CD8-positive, alpha-beta memory T cell (primary cell): Measurements from ENCODE around the gene RNASEH2A. TPM values are rescaled to one million over a fixed set of nuclear protein-coding genes. Genes with fewer than 3 reads are reported as not detected.

Experiments used
- CTCF ChIA-PET: fragments of 350-600 bp; sonication (Branson Sonifier 250); formaldehyde crosslinking; loops from one replicate; lab custom pipeline; 2021; ENCODE audit warnings: antibody characterized with exemption; lab: Charles Lee
- POLR2A ChIA-PET: fragments of 350-600 bp; sonication (Branson Sonifier 250); formaldehyde crosslinking; loops from one replicate; lab custom pipeline; 2021; ENCODE audit warnings: antibody characterized with exemption; lab: Charles Lee
- DNase-seq, 5 donors: peaks; one replicate each; pipeline versions ENCODE4 v3.0.0 to v3.0.0-alpha.2; 2020 to 2022; ENCODE audit warnings: mixed read lengths in 1 of 5
- H3K27ac ChIP-seq: one replicate; pipeline ENCODE4 v1.7.0; 2013; ENCODE audit warnings: low read depth, mild to moderate bottlenecking, low read length, moderate library complexity
- H3K27me3 ChIP-seq: 2 replicates; pipeline ENCODE4 v1.7.0; 2013; ENCODE audit warnings: low read length, mild to moderate bottlenecking; ENCODE audit not compliant: insufficient read depth, poor library complexity, severe bottlenecking
- H3K36me3 ChIP-seq: 2 replicates; pipeline ENCODE4 v1.7.0; 2013; ENCODE audit warnings: mild to moderate bottlenecking, low read length, moderate library complexity; ENCODE audit not compliant: insufficient read depth
- H3K4me1 ChIP-seq: 2 replicates; pipeline ENCODE4 v1.7.0; 2013; ENCODE audit warnings: mild to moderate bottlenecking, low read length, moderate library complexity; ENCODE audit not compliant: insufficient read depth
- H3K4me3 ChIP-seq: 2 replicates; pipeline ENCODE4 v1.7.0; 2013; ENCODE audit warnings: mild to moderate bottlenecking, low read length
- H3K9me3 ChIP-seq: 2 replicates; pipeline ENCODE4 v1.7.0; 2013; ENCODE audit warnings: mild to moderate bottlenecking, low read length
- H3K27ac Mint-ChIP-seq, 8 donors: one replicate each; pipeline ENCODE4 v1.8.0; 2020 to 2021; ENCODE audit warnings: mixed read lengths in 8 of 8, mild to moderate bottlenecking in 6 of 8, inconsistent platforms in 3 of 8, moderate library complexity in 3 of 8
- H3K27me3 Mint-ChIP-seq, 2 donors: one replicate each; pipeline ENCODE4 v1.8.0; 2020 to 2021; ENCODE audit warnings: mixed read lengths in 2 of 2, mild to moderate bottlenecking in 1 of 2, moderate library complexity in 1 of 2
- H3K36me3 Mint-ChIP-seq, 3 donors: one replicate each; pipeline ENCODE4 v1.8.0; 2020 to 2021; ENCODE audit warnings: mixed read lengths in 3 of 3, inconsistent platforms in 1 of 3, mild to moderate bottlenecking in 1 of 3
- H3K4me1 Mint-ChIP-seq, 3 donors: one replicate each; pipeline ENCODE4 v1.8.0; 2020 to 2021; ENCODE audit warnings: mixed read lengths in 3 of 3, inconsistent platforms in 1 of 3, mild to moderate bottlenecking in 1 of 3
- H3K4me3 Mint-ChIP-seq, 7 donors: one replicate each; pipeline ENCODE4 v1.8.0; 2020 to 2021; ENCODE audit warnings: mixed read lengths in 7 of 7, mild to moderate bottlenecking in 6 of 7, moderate library complexity in 4 of 7, inconsistent platforms in 2 of 7
- H3K9me3 Mint-ChIP-seq, 5 donors: one replicate each; pipeline ENCODE4 v1.8.0; 2020 to 2022; ENCODE audit warnings: mixed read lengths in 5 of 5, mild to moderate bottlenecking in 3 of 5, moderate library complexity in 2 of 5, inconsistent platforms in 1 of 5
- polyA plus RNA-seq: library from polyadenylated mRNA; unstranded; fragments of 300-500 nt; fragmentation: Illumina TruSeq; gene quantifications from one replicate; pipeline ENCODE4 v1.2.3, GENCODE V29; 2021
- total RNA-seq, 2 experiments: library from RNA; stranded (reverse); gene quantifications; one replicate each; pipeline ENCODE4 v1.2.3, GENCODE V29; 2021

RNASEH2A gene
- total and polyA plus RNA-seq, 3 experiments from 2014 or later = 24.1 to 62.4 (median 51.5) TPM

DNA sequence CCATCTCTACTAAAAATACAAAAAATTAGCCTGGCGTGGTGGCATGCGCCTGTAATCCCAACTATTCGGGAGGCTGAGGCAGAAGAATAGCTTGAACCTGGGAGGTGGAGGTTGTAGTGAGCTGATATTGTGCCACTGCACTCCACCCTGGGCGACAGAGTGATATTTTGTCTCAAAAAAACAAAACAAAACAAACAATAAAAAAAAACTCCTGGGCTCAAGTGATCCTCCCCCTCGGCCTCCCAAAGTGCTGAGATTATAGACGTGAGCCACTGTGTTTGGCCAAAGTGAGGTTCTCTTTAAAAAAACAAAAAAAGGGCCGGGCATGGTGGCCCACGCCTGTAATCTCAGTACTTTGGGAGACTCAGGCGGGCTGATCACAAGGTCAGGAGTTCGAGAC lies 18.9 kb upstream of the RNASEH2A start:
- H3K4me1 Mint-ChIP-seq = peaks cover 20 to 28% (median 22%) of the 10 kb centered on the region in 3 donors
- H3K27me3 ChIP-seq = no peaks in the 10 kb centered on the region
- peak overlapping the region in 6 of 8 donors; percentile 81 to 99 (median 99) for H3K27ac Mint-ChIP-seq
- H3K9me3 ChIP-seq = no peaks in the 10 kb centered on the region
- no peaks in the 10 kb centered on the region for H3K9me3 Mint-ChIP-seq
- H3K27me3 Mint-ChIP-seq = peaks cover 0 to 13% of the 10 kb centered on the region in 2 donors
- CTCF ChIA-PET = interaction anchor here (1.3 to 4.9 kb wide), 3 partner anchors 9 to 13 kb away, joined by 3 to 35 read pairs (median 8); partner anchors contain the start of gene HOOK2
- H3K36me3 Mint-ChIP-seq = peaks cover 0 to 13% (median 0%) of the 10 kb centered on the region in 3 donors
- peaks cover 1% of the 10 kb centered on the region for H3K36me3 ChIP-seq
- no peak overlapping the region for H3K4me3 Mint-ChIP-seq
- no peak for DNase-seq
- H3K27ac ChIP-seq = no peak overlapping the region
- H3K4me3 ChIP-seq = no peak overlapping the region
- H3K4me1 ChIP-seq = peaks cover 54% of the 10 kb centered on the region
- POLR2A ChIA-PET = no interaction called here

DNA sequence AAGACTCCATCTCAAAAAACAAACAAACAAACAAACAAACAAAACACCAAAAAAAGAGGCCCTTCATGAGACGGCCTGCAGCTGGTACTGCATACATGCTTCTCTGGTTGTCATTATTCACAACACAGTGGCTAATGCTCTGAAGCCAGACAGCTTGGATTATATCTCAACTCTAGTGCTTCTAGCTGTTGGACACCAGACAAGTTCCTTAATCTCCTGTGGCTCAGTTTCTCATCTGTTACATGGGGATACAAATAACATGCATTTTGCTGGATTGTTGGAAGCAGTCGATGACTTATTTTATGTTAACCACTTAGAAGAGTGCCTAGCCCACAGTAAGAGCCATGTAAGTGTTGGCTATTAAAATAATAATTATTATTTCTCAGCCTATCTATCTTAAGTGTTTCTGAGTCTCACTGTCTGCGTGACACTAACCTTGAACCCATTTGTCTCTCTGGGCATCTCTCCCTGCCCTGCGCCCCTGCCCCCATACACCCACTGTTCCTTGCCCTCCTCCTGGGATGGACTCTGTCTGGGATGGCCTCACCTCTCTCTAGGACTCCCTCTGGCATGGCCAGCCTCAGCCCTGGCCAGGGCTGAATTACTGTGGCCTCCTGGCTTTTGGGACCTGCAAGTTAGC lies 18.2 kb upstream of the RNASEH2A start:
- Mint-ChIP-seq H3K9me3 (peaks cover 0 to 2% (median 0%) of the 10 kb centered on the region in 5 donors), H3K27me3 (peaks cover 0 to 20% of the 10 kb centered on the region in 2 donors), H3K4me3 (peak overlapping the region in 2 of 7 donors; percentile 13 to 32), H3K27ac (peak overlapping the region; percentile 93 to 99 (median 99)), H3K4me1 (peaks cover 20 to 28% (median 22%) of the 10 kb centered on the region in 3 donors), H3K36me3 (peaks cover 0 to 19% (median 0%) of the 10 kb centered on the region in 3 donors)
- Histone ChIP-seq H3K4me1 (peaks cover 48% of the 10 kb centered on the region), H3K36me3 (peaks cover 4% of the 10 kb centered on the region), H3K27ac (peak overlapping the region; percentile 84), H3K9me3 (no peaks in the 10 kb centered on the region), H3K4me3 (no peak overlapping the region), H3K27me3 (no peaks in the 10 kb centered on the region)
- ChIA-PET CTCF (interaction anchor here (1.3 to 4.9 kb wide), 3 partner anchors 8 to 14 kb away, joined by 3 to 35 read pairs (median 8); partner anchors contain the start of gene HOOK2), POLR2A (interaction anchor here (0.5 to 1.9 kb wide), 2 partner anchors 11 to 65 kb away, joined by 3 to 10 read pairs; no protein-coding TSS in a partner anchor)
- DNase-seq = no peak

DNA sequence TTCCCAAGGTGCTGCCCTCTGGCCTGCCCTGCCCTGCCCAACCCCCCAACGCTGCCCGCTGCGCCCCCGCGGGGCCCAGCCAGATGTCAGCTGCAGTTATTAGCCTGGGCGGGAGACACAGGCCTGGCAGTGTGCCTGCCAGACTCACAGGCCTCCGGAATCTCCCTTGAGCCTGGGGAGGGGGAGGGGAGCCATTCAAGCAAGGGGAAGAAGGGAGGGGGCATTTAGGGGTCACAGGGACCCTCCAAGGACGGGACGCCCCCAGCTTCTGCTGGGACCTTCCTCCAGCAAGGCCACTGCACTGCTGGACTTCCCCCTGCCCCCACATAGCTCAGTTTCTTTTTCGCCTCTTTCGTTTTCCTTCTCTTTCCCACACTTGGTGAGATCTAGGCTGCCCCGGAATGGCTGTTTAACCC lies 17.7 kb upstream of the RNASEH2A start:
- peak in 4 of 5 donors; percentile 47 to 78 (median 53) for DNase-seq
- Mint-ChIP-seq H3K9me3 (peaks cover 0 to 4% (median 2%) of the 10 kb centered on the region in 5 donors), H3K27me3 (peaks cover 0 to 23% of the 10 kb centered on the region in 2 donors), H3K4me1 (peaks cover 17 to 28% (median 17%) of the 10 kb centered on the region in 3 donors), H3K4me3 (peak overlapping the region; percentile 75 to 91 (median 82)), H3K36me3 (peaks cover 0 to 22% (median 0%) of the 10 kb centered on the region in 3 donors), H3K27ac (peak overlapping the region; percentile 93 to 99 (median 99))
- peaks cover 43% of the 10 kb centered on the region for H3K4me1 ChIP-seq
- ChIA-PET POLR2A (interaction anchor here (0.5 to 1.9 kb wide), 2 partner anchors 11 to 66 kb away, joined by 3 to 10 read pairs; no protein-coding TSS in a partner anchor), CTCF (interaction anchor here (1.0 to 4.9 kb wide), 2 partner anchors 11 to 22 kb away, joined by 4 to 35 read pairs; no protein-coding TSS in a partner anchor)
- peak overlapping the region; percentile 84 for H3K27ac ChIP-seq
- no peaks in the 10 kb centered on the region for H3K9me3 ChIP-seq
- H3K27me3 ChIP-seq = no peaks in the 10 kb centered on the region
- H3K36me3 ChIP-seq = peaks cover 4% of the 10 kb centered on the region
- no peak overlapping the region for H3K4me3 ChIP-seq

DNA sequence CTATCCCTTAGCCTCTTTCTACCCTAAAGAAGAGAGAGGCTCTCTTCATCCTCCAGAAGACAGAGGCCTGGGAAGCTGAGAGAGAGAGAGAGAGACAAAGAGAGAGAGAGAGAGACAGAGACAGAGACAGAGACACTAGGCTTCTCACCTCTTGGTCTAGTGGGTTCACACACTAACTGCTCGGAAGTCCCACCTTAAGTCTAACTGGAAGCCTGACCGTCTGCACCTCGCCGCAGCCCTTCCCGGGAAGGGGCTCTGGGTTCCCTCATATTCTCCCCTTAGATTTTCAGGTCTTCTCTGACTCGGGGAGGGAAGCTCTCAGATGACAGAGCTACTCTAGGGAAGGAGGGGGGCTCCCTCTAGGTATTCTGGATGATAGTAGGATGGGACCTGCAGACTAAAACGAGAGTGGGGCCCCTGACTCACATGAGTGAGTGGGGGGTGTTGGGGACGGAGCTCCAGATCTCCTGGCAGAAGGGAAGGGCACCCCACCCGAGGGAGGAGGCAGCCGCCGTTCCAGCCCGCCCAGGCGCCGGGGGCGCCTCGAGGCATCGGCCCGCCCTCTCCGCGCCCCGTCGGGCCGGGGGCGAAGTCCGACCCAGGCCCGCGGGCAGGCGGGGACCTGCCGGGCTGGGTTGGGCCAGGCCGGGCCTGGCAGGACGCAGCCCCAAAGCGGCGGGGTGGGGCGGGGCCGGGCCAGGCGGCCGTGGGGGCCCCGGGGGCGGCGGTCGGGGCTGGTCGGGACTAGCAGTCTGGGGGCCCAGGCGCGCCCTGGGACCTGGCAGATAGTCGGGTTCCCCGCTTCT lies 17.1 kb upstream of the RNASEH2A start:
- peak overlapping the region; percentile 75 to 100 (median 83) for H3K4me3 Mint-ChIP-seq
- no peak overlapping the region for H3K4me3 ChIP-seq
- H3K27me3 ChIP-seq = no peaks in the 10 kb centered on the region
- H3K27me3 Mint-ChIP-seq = peaks cover 0 to 26% of the 10 kb centered on the region in 2 donors
- H3K36me3 Mint-ChIP-seq = peaks cover 0 to 22% (median 2%) of the 10 kb centered on the region in 3 donors
- peaks cover 4% of the 10 kb centered on the region for H3K36me3 ChIP-seq
- H3K27ac Mint-ChIP-seq = peak overlapping the region; percentile 93 to 100 (median 99)
- H3K4me1 ChIP-seq = peaks cover 41% of the 10 kb centered on the region
- ChIA-PET CTCF (interaction anchor here (1.0 to 4.9 kb wide), 2 partner anchors 12 to 22 kb away, joined by 4 to 35 read pairs; no protein-coding TSS in a partner anchor), POLR2A (interaction anchor here (1.9 kb wide), 1 partner anchor 12 kb away, joined by 10 read pairs; no protein-coding TSS in a partner anchor)
- DNase-seq = no peak
- H3K9me3 Mint-ChIP-seq = peaks cover 0 to 4% (median 2%) of the 10 kb centered on the region in 5 donors
- peak overlapping the region; percentile 99 for H3K27ac ChIP-seq
- no peaks in the 10 kb centered on the region for H3K9me3 ChIP-seq
- peaks cover 20 to 33% (median 21%) of the 10 kb centered on the region in 3 donors for H3K4me1 Mint-ChIP-seq

DNA sequence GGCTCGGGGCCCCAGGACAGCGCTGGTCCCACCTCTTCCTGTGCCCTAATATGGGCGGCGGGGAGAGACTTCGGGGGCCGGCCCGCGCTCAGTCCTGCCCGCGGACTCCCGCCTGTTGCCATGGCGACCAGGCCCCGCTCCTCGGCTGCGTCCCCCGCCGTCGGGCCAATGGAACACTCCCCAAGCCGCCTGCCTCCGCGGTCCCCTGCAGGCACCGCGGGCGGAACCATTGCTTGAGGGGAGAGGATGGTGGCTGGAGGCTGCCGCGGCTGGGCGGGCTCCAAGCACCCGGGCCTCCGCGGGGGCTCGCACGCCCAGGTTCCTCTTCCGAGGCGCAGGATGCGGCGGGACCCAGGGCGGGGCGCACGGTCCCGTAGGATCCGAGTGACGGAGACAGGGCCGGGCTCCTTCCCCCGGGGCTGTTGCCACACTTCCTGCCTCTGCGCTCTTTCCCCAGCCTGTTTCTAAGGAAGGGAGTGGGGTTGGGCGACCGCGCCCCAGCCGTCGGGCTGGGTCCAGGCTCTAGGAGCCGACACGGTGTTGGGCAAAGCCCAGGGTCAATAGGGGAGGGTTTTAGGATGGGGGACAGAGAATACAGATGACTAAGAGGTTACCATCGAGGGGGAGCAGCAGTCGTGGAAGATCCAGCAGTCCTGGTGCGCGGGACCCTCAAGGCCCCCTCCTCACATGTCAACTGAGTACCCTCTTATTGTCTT lies 16.3 kb upstream of the RNASEH2A start:
- Histone ChIP-seq H3K4me1 (peaks cover 41% of the 10 kb centered on the region), H3K4me3 (peak overlapping the region; percentile 92), H3K27me3 (no peaks in the 10 kb centered on the region), H3K9me3 (no peaks in the 10 kb centered on the region), H3K27ac (peak overlapping the region; percentile 99), H3K36me3 (peaks cover 4% of the 10 kb centered on the region)
- Mint-ChIP-seq H3K27me3 (peaks cover 0 to 30% of the 10 kb centered on the region in 2 donors), H3K36me3 (peaks cover 0 to 22% (median 2%) of the 10 kb centered on the region in 3 donors), H3K27ac (peak overlapping the region; percentile 91 to 100 (median 99)), H3K9me3 (peaks cover 0 to 4% (median 2%) of the 10 kb centered on the region in 5 donors), H3K4me1 (peaks cover 25 to 41% (median 28%) of the 10 kb centered on the region in 3 donors), H3K4me3 (peak overlapping the region; percentile 90 to 100 (median 96))
- ChIA-PET POLR2A (interaction anchor here (1.9 to 7.5 kb wide), 3 partner anchors 7 to 13 kb away, joined by 10 to 167 read pairs (median 140); no protein-coding TSS in a partner anchor), CTCF (interaction anchor here (1.0 to 13.7 kb wide), 4 partner anchors 13 to 29 kb away, joined by 4 to 483 read pairs (median 180); partner anchors contain the start of gene HOOK2)
- DNase-seq = peak; percentile 89 to 96 (median 93)

DNA sequence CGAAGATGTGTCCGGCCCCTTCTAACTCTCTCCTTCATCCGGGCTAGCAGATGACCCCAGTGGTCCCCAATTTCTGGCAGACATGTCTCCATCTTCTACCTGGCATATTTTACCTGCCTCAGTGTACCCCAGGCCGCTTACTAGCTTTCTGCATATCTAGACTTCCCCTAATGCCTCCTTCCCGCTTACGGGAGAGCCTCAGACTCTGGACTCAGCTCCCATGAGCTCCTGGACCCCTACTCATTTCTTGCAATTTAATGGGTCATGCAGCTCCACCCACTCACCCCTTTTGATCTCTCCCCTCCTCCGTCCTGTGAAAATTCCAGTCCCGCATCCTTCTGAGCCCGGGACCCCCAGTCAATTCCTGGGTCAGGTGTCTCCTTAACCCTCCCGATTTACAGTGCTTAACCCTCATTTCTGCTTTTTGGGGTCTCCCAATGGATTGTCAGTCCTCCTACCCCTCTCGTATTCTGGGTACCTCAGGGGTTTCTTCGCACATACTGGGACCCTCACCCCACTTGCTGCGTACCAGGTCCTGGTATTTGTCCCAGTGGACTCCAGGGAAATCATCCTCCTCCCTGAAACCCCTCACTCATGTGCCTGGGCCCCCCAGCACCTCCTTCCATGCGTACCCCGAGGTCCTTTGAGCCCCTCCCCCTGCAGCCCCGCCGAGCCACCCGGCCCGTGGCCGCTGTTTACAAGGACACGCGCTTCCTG lies 15.6 kb upstream of the RNASEH2A start:
- Histone ChIP-seq H3K27me3 (no peaks in the 10 kb centered on the region), H3K4me3 (peak overlapping the region; percentile 92), H3K27ac (peak overlapping the region; percentile 99), H3K9me3 (no peaks in the 10 kb centered on the region), H3K4me1 (peaks cover 38% of the 10 kb centered on the region), H3K36me3 (peaks cover 4% of the 10 kb centered on the region)
- H3K27me3 Mint-ChIP-seq = peaks cover 0 to 30% of the 10 kb centered on the region in 2 donors
- H3K9me3 Mint-ChIP-seq = peaks cover 0 to 4% (median 2%) of the 10 kb centered on the region in 5 donors
- DNase-seq = no peak
- peaks cover 0 to 22% (median 2%) of the 10 kb centered on the region in 3 donors for H3K36me3 Mint-ChIP-seq
- peaks cover 28 to 43% (median 31%) of the 10 kb centered on the region in 3 donors for H3K4me1 Mint-ChIP-seq
- POLR2A ChIA-PET = interaction anchor here (0.5 to 7.5 kb wide), 15 partner anchors 8 to 1046 kb away, joined by 3 to 167 read pairs (median 5); partner anchors contain the start of genes GCDH, HOOK2, RNASEH2A and SYCE2
- peak overlapping the region; percentile 90 to 100 (median 96) for H3K4me3 Mint-ChIP-seq
- H3K27ac Mint-ChIP-seq = peak overlapping the region; percentile 91 to 100 (median 99)
- CTCF ChIA-PET = interaction anchor here (0.8 to 13.7 kb wide), 5 partner anchors 14 to 186 kb away, joined by 3 to 483 read pairs (median 3); partner anchors contain the start of gene HOOK2
